Activated naive CD4-positive, alpha-beta T cell treated with anti-CD3 and anti-CD28 coated beads, Interleukin-2, amount 50 U/mL, for 72 hours (primary cell): ENCODE results near the gene TGFBR3. TPM values are rescaled to one million over a fixed set of nuclear protein-coding genes. Genes with fewer than 3 reads are reported as not detected.
A peak's percentile ranks its signal among the peaks of the same experiment; 100 is the strongest.

Experiments
- ATAC-seq, 2 donors: fragments of 150-1000 bp; cut with Tn5 transposase; 2 replicates each; pipeline ENCODE4 v1.10.0; 2021; ENCODE audit warnings: mild to moderate bottlenecking in 2 of 2, moderate library complexity in 2 of 2
- DNase-seq, 2 donors: peaks; one replicate each; pipeline ENCODE4 v3.0.0; 2021 to 2022; ENCODE audit warnings: low spot score in 2 of 2
- H3K27ac Mint-ChIP-seq, 2 donors: one replicate each; pipeline ENCODE4 v1.8.0; 2022; ENCODE audit warnings: mild to moderate bottlenecking in 2 of 2, mixed read lengths in 2 of 2
- H3K36me3 Mint-ChIP-seq, 2 donors: one replicate each; pipeline ENCODE4 v1.8.0; 2022; ENCODE audit warnings: mixed read lengths in 2 of 2
- H3K9me3 Mint-ChIP-seq, 2 donors: one replicate each; pipeline ENCODE4 v1.8.0; 2022; ENCODE audit warnings: mixed read lengths in 2 of 2
- total RNA-seq, 2 donors: library from RNA; stranded (reverse); gene quantifications; one replicate each; pipeline ENCODE4 v1.2.3, GENCODE V29; 2022

TGFBR3 gene
- total RNA-seq, 2 donors from 2014 or later, result 1.2 to 3.3 TPM

GRCh38 chr1:91821126-91821868 lies 64.7 kb downstream of the TGFBR3 start:
- H3K36me3 Mint-ChIP-seq, result no peaks in the 10 kb centered on the region
- ATAC-seq (no peak), DNase-seq (no peak)
- no peaks in the 10 kb centered on the region for H3K9me3 Mint-ChIP-seq
- H3K27ac Mint-ChIP-seq, result no peak overlapping the region

DNA sequence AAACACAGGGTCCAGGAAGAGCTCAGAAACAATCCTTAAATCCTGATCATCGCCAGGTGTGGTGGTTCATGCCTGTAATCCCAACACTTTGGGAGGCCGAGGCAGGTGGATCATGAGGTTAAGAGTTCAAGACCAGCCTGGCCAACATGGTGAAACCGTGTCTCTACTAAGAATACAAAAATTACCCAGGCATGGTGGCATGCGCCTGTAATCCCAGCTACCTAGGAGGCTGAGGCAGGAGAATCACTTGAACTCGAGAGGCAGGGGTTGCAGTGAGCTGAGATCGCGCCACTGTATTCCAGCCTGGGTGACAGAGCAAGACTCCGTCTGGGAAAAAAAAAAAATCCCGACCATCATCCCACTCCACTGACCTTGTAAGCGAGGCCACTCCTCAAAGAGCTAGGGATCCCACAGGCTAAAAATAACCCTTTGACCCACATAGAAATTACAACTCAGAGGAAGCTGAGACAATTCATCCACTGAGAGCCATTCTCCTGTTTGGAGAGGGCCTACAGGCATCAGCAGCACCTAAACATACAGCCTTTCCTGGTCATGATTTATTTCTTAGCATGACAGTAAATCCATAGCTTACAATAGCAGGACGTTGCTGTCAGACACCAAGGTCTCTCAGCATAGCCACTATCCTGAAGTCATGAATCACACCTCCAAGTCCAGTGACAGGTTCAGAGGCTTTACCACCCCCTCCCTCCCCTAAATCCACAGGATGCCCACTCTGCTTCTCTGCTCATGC lies 66.7 kb downstream of the TGFBR3 start:
- DNase-seq (no peak), ATAC-seq (no peak)
- H3K9me3 Mint-ChIP-seq, result no peaks in the 10 kb centered on the region
- H3K36me3 Mint-ChIP-seq, result no peaks in the 10 kb centered on the region
- peak overlapping the region in 1 of 2 donors; percentile 65 for H3K27ac Mint-ChIP-seq

- DNase-seq (no peak), ATAC-seq (no peak)
- no peaks in the 10 kb centered on the region for H3K36me3 Mint-ChIP-seq
- no peaks in the 10 kb centered on the region for H3K9me3 Mint-ChIP-seq
- peak overlapping the region in 1 of 2 donors; percentile 65 for H3K27ac Mint-ChIP-seq
These were observed 67.3 kb downstream of the TGFBR3 start for GRCh38 chr1:91818713-91818975.

GRCh38 chr1:91817211-91817905 lies 68.6 kb downstream of the TGFBR3 start:
- DNase-seq (no peak), ATAC-seq (no peak)
- no peaks in the 10 kb centered on the region for H3K36me3 Mint-ChIP-seq
- no peak overlapping the region for H3K27ac Mint-ChIP-seq
- no peaks in the 10 kb centered on the region for H3K9me3 Mint-ChIP-seq

DNA sequence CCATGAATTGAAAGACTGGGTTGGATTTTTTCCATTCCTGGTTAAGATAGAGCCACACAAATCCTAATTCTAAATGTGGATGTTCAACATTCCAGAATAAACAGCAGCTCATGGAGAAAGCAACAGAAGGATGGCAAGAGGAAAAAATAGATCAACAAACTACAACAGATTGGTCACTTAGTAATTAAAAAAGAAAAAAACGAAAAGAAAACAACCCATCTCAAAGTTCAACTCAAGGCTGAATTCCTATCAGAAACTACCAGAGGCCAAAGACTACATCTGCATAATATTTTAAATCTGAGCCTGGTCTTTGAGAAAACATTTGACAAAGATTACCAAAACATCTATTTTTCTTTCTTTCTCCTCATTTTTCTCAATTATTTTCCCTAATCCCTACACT lies 69.9 kb downstream of the TGFBR3 start:
- no peak for ATAC-seq
- no peak overlapping the region for H3K27ac Mint-ChIP-seq
- no peaks in the 10 kb centered on the region for H3K36me3 Mint-ChIP-seq

GRCh38 chr1:91814448-91814847 lies 71.5 kb downstream of the TGFBR3 start:
- Mint-ChIP-seq H3K27ac (peak overlapping the region in 1 of 2 donors; percentile 1), H3K36me3 (no peaks in the 10 kb centered on the region), H3K9me3 (no peaks in the 10 kb centered on the region)
- no peak for ATAC-seq
- no peak for DNase-seq

More for the DNA sequence above, 69.9 kb downstream of the TGFBR3 start:
- no peaks in the 10 kb centered on the region for H3K9me3 Mint-ChIP-seq
- DNase-seq, result no peak

- no peak for DNase-seq
These were observed 72.1 kb downstream of the TGFBR3 start for GRCh38 chr1:91813813-91814212.

GRCh38 chr1:91811363-91812025 lies 74.5 kb downstream of the TGFBR3 start:
- Mint-ChIP-seq H3K36me3 (no peaks in the 10 kb centered on the region), H3K27ac (peak overlapping the region in 1 of 2 donors; percentile 26), H3K9me3 (no peaks in the 10 kb centered on the region)
- DNase-seq, result no peak
- peak in 1 of 2 donors; percentile 81 for ATAC-seq

More at GRCh38 chr1:91813813-91814212, 72.1 kb downstream of the TGFBR3 start:
- Mint-ChIP-seq H3K36me3 (no peaks in the 10 kb centered on the region), H3K9me3 (no peaks in the 10 kb centered on the region), H3K27ac (no peak overlapping the region)
- no peak for ATAC-seq

DNA sequence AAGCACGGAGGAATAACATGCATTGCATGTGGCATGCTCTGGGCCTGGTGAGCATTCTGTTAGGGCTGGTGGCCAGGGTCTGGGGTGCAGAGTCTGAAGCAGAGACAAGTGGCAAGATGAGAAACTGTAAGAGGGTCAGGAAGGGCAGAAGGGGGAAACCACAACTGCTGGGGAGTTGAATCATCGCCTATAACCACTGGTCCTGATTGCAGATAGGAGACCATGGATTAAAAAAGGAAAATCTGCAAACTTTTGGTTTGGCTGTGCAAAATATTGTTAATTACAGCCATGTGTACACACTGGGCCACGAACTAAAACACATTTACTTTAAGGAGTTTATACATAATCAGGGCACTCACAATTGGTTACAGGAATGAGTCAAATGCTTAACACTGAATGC lies 76.6 kb downstream of the TGFBR3 start:
- no peaks in the 10 kb centered on the region for H3K36me3 Mint-ChIP-seq
- no peak for DNase-seq
- H3K27ac Mint-ChIP-seq, result no peak overlapping the region
- H3K9me3 Mint-ChIP-seq, result no peaks in the 10 kb centered on the region
- ATAC-seq, result no peak

DNA sequence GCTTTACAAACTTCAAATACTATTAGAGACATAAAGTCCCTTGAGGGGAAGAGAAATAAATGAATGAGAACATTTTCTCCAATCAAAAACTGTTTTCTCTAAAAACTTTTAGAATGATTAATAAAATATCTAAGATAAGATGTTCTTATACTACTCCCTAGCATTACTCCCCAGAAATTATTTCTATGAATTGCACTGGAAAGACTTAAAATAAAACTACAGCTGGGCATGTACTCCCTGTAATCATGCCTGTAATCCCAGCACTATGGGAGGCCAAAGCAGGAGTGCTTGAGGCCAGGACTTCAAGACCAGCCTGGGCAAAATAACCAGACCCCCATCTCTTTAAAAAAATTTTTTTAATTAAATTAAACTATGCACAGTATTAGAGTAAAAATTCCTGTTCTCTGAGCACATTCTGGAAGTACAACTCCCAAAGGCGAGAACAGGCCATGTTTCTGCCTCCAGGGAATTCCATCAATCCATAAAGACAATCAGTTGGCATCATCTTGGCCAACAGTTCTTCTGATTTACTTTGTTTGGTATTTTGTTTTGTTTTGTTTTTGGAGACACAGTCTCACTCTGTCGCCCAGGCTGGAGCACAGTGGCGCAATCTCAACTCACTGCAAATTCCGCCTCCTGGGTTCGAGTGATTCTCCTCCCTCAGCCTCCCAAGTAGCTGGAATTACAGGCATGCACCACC lies 77.9 kb downstream of the TGFBR3 start:
- Mint-ChIP-seq H3K27ac (no peak overlapping the region), H3K36me3 (peaks cover under 1% of the 10 kb centered on the region in 2 donors), H3K9me3 (peaks cover 0 to under 1% of the 10 kb centered on the region in 2 donors)
- no peak for DNase-seq
- ATAC-seq, result no peak

- Mint-ChIP-seq H3K36me3 (peaks cover 4 to 11% of the 10 kb centered on the region in 2 donors), H3K9me3 (peaks cover 0 to 6% of the 10 kb centered on the region in 2 donors), H3K27ac (no peak overlapping the region)
- ATAC-seq (no peak), DNase-seq (no peak)
These were observed 78.9 kb downstream of the TGFBR3 start for GRCh38 chr1:91806769-91807700.

GRCh38 chr1:91806181-91806768 lies 79.7 kb downstream of the TGFBR3 start:
- H3K9me3 Mint-ChIP-seq, result peaks cover 0 to 6% of the 10 kb centered on the region in 2 donors
- no peak overlapping the region for H3K27ac Mint-ChIP-seq

DNA sequence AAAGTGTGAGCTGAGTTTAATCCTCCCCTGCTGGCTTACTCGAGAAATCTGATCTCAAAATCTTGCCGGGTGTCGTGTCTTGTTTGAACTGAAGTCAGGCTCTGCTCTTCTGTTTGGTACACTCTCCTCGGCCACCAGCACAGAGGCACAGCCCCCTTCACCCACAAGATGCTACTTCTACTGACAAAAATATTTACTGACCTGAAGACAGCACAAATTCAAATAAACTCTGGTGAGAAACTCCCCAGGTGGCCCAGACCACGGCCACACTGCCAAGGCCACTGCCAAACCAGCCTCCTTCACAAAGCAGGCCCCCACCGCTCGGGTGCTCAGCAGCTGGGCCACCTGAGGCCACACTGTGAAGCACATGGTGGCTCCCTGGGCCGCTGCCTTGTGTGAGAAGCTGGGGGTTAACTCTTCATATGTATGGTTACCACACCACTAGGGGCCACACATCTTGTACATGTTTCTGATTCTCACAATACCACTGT lies 80.6 kb downstream of the TGFBR3 start:
- H3K36me3 Mint-ChIP-seq, result peaks cover 4 to 22% of the 10 kb centered on the region in 2 donors
- ATAC-seq, result no peak

More at GRCh38 chr1:91806181-91806768, 79.7 kb downstream of the TGFBR3 start:
- ATAC-seq (no peak), DNase-seq (no peak)
- H3K36me3 Mint-ChIP-seq, result peaks cover 4 to 19% of the 10 kb centered on the region in 2 donors

GRCh38 chr1:91804546-91805023 lies 81.4 kb downstream of the TGFBR3 start:
- ATAC-seq, result peak; percentile 76 to 82
- H3K27ac Mint-ChIP-seq, result peak overlapping the region; percentile 97 to 99
- H3K9me3 Mint-ChIP-seq, result peaks cover 0 to 6% of the 10 kb centered on the region in 2 donors
- peaks cover 4 to 22% of the 10 kb centered on the region in 2 donors for H3K36me3 Mint-ChIP-seq
- DNase-seq, result peak; percentile 76 to 94

More for the DNA sequence above, 80.6 kb downstream of the TGFBR3 start:
- H3K9me3 Mint-ChIP-seq, result peaks cover 0 to 6% of the 10 kb centered on the region in 2 donors
- DNase-seq, result no peak
- H3K27ac Mint-ChIP-seq, result peak overlapping the region in 1 of 2 donors; percentile 97
